GM23338 (cell line): Measurements from ENCODE around the gene RASGRP4. TPM values are rescaled to one million over a fixed set of nuclear protein-coding genes. Genes with fewer than 3 reads are reported as not detected.

Experiments used
- ATAC-seq: fragments of 200-7000 bp; cut with Tn5 transposase; 3 replicates; pipeline ENCODE4 v1.9.1; 2020
- DNase-seq: peaks from one replicate; pipeline ENCODE4 v3.0.0-alpha.2; 2015; ENCODE audit warnings: low spot score
- H2AFZ ChIP-seq: fragments of 200-600 bp; sonication (generic); 2 replicates; pipeline ENCODE4 v1.8.0; 2016; ENCODE audit warnings: antibody characterized with exemption, mild to moderate bottlenecking, moderate library complexity
- H3F3A ChIP-seq: fragments of 200-600 bp; sonication (generic); replicated peaks from 2 replicates; pipeline ENCODE4 v1.8.0; 2017; ENCODE audit warnings: antibody characterized with exemption, mixed run types, low read depth
- H3K27ac ChIP-seq: fragments of 200-600 bp; sonication (generic); 2 replicates; pipeline ENCODE4 v1.6.1; 2016; ENCODE audit warnings: low read depth
- H3K27me3 ChIP-seq: fragments of 200-600 bp; sonication (generic); 2 replicates; pipeline ENCODE4 v1.8.0; 2016; ENCODE audit warnings: mild to moderate bottlenecking, mixed run types, moderate library complexity; ENCODE audit not compliant: insufficient read depth
- H3K36me3 ChIP-seq: fragments of 200-600 bp; sonication (generic); 2 replicates; pipeline ENCODE4 v1.8.0; 2016; ENCODE audit warnings: mild to moderate bottlenecking; ENCODE audit not compliant: insufficient read depth
- H3K4me1 ChIP-seq: fragments of 200-600 bp; sonication (generic); 2 replicates; pipeline ENCODE4 v1.8.0; 2016; ENCODE audit warnings: mild to moderate bottlenecking, moderate library complexity; ENCODE audit not compliant: insufficient read depth
- H3K4me2 ChIP-seq: fragments of 200-600 bp; sonication (generic); 2 replicates; pipeline ENCODE4 v1.7.1; 2017; ENCODE audit warnings: mixed run types
- H3K4me3 ChIP-seq: fragments of 200-600 bp; sonication (generic); 2 replicates; pipeline ENCODE4 v1.6.1; 2016; ENCODE audit warnings: mixed run types
- H3K79me2 ChIP-seq: fragments of 200-600 bp; sonication (generic); replicated peaks from 2 replicates; pipeline ENCODE4 v1.8.0; 2017; ENCODE audit warnings: mild to moderate bottlenecking; ENCODE audit not compliant: insufficient read depth
- H3K9me2 ChIP-seq: fragments of 200-600 bp; sonication (generic); 2 replicates; pipeline ENCODE4 v1.8.0; 2017; ENCODE audit not compliant: insufficient read depth
- H4K20me1 ChIP-seq: fragments of 200-600 bp; sonication (generic); replicated peaks from 2 replicates; pipeline ENCODE4 v1.8.0; 2017; ENCODE audit warnings: mild to moderate bottlenecking; ENCODE audit not compliant: insufficient read depth
- H3K27ac Mint-ChIP-seq: 2 replicates; pipeline ENCODE4 v1.8.0; 2020; ENCODE audit warnings: inconsistent platforms, mild to moderate bottlenecking, moderate library complexity, mixed read lengths
- H3K27me3 Mint-ChIP-seq: 3 replicates; pipeline ENCODE4 v1.8.0; 2022; ENCODE audit warnings: low read depth, mild to moderate bottlenecking, moderate library complexity, mixed read lengths, inconsistent platforms; ENCODE audit not compliant: insufficient read depth, poor library complexity
- H3K36me3 Mint-ChIP-seq: 3 replicates; pipeline ENCODE4 v1.8.0; 2021; ENCODE audit warnings: low read depth, mild to moderate bottlenecking, inconsistent platforms, moderate library complexity, mixed read lengths
- H3K4me1 Mint-ChIP-seq: 3 replicates; pipeline ENCODE4 v1.8.0; 2020; ENCODE audit warnings: mild to moderate bottlenecking, inconsistent platforms, mixed read lengths
- H3K4me3 Mint-ChIP-seq: 3 replicates; pipeline ENCODE4 v1.8.0; 2021; ENCODE audit warnings: moderate library complexity, mild to moderate bottlenecking, inconsistent platforms, mixed read lengths
- H3K9me3 Mint-ChIP-seq: 3 replicates; pipeline ENCODE4 v1.8.0; 2020; ENCODE audit warnings: moderate library complexity, mild to moderate bottlenecking, inconsistent platforms, mixed read lengths
- CTCF ChIP-seq, 2 experiments: fragments of 200-600 bp in 1 of 2; sonication (generic) in 1 of 2; conservative IDR thresholded peaks; 2 replicates each; pipeline versions ENCODE4 v1.5.1 to v1.6.1; 2016 to 2017; ENCODE audit warnings: antibody characterized with exemption in 2 of 2, low read depth in 2 of 2, mild to moderate bottlenecking in 2 of 2, moderate library complexity in 1 of 2
- ETS1 ChIP-seq: IDR thresholded peaks from 2 replicates; pipeline ENCODE4 v1.6.1; 2016; ENCODE audit warnings: antibody characterized with exemption
- EZH2phosphoT487 ChIP-seq: fragments of 200-600 bp; sonication (generic); IDR thresholded peaks from one replicate; pipeline ENCODE4 v1.8.1; 2018; ENCODE audit warnings: antibody characterized with exemption; ENCODE audit not compliant: unreplicated experiment
- REST ChIP-seq: IDR thresholded peaks from one replicate; pipeline ENCODE4 v1.6.1; 2018; ENCODE audit warnings: antibody characterized with exemption; ENCODE audit not compliant: unreplicated experiment
- STAT1 ChIP-seq: IDR thresholded peaks from one replicate; pipeline ENCODE4 v1.6.1; 2016; ENCODE audit warnings: antibody characterized with exemption; ENCODE audit not compliant: unreplicated experiment
- ZNF114 ChIP-seq: fragments of 250-450 bp; sonication (Bioruptor Pico); IDR thresholded peaks from 2 replicates; pipeline ENCODE4 v1.5.0; 2020; ENCODE audit warnings: mild to moderate bottlenecking, moderate library complexity
- ZNF331 ChIP-seq: fragments of 250-450 bp; sonication (Bioruptor Pico); IDR thresholded peaks from 2 replicates; pipeline ENCODE4 v1.5.0; 2020; ENCODE audit warnings: low read depth, mild to moderate bottlenecking, moderate library complexity
- ZNF462 ChIP-seq: fragments of 250-450 bp; sonication (Bioruptor Pico); IDR thresholded peaks from 2 replicates; pipeline ENCODE4 v1.5.0; 2020; ENCODE audit warnings: mild to moderate bottlenecking, moderate library complexity
- polyA plus RNA-seq: library from polyadenylated mRNA; unstranded; fragments of >200 nt; fragmentation: Nextera tagmentation; extraction: Ambion mirVana; gene quantifications from 2 replicates; pipeline ENCODE4 v1.2.1, GENCODE V29; 2016
- total RNA-seq: library from RNA; depleted of rRNA; stranded (reverse); fragments of >200 nt; shearing (Covaris generic); gene quantifications from 2 replicates; pipeline ENCODE4 v1.2.3, GENCODE V29; 2014

Gene RASGRP4
- total and polyA plus RNA-seq, 2 experiments from 2014 or later, result 1.6 to 3.6 TPM

GRCh38 chr19:38373907-38374331 is 52.1 kb downstream of the RASGRP4 start:
- Histone ChIP-seq H3K4me3 (peak overlapping the region; percentile 52), H3F3A (no peaks in the 10 kb centered on the region), H3K4me2 (peak overlapping the region; percentile 76), H3K36me3 (peaks cover 9% of the 10 kb centered on the region; the same call in 1 of the 2 replicates), H3K27me3 (no peaks in the 10 kb centered on the region), H3K27ac (no peak overlapping the region), H4K20me1 (peaks cover 13% of the 10 kb centered on the region), H3K79me2 (peaks cover 29% of the 10 kb centered on the region), H2AFZ (peak overlapping the region; percentile 57), H3K4me1 (peaks cover 10% of the 10 kb centered on the region; the same call in 1 of the 2 replicates), H3K9me2 (no peaks in the 10 kb centered on the region)
- ATAC-seq, result no peak
- TF ChIP-seq EZH2phosphoT487 (no peak), ZNF331 (no peak), REST (no peak), ZNF114 (CRISPR knock-in tag) (no peak), ETS1 (no peak), CTCF (conservative IDR thresholded peaks at IDR 0.05; ENCODE audit: low read depth in 2 of 2) (no peak), STAT1 (no peak), ZNF462 (CRISPR knock-in tag) (no peak)
- Mint-ChIP-seq H3K27ac (peak overlapping the region; percentile 27), H3K4me1 (peaks cover 14% of the 10 kb centered on the region), H3K36me3 (peaks cover 8% of the 10 kb centered on the region), H3K9me3 (no peaks in the 10 kb centered on the region; the same call in 2 of the 3 replicates), H3K4me3 (peak overlapping the region; percentile 98), H3K27me3 (peaks cover 12% of the 10 kb centered on the region)
- no peak for DNase-seq
